Vagina (tissue), 2 donors: ENCODE measurements around the gene FAM162A. TPM values are rescaled to one million over a fixed set of nuclear protein-coding genes. Genes with fewer than 3 reads are reported as not detected.

ENCODE experiments used
- DNase-seq, 2 donors: peaks; one replicate each; pipeline ENCODE4 v3.0.0-alpha.2; 2017; ENCODE audit errors: extremely low spot score in 2 of 2
- H3K27ac ChIP-seq: fragments of 200-600 bp; sonication (generic); one replicate; pipeline ENCODE4 v1.5.1; 2019
- H3K27me3 ChIP-seq: fragments of 200-600 bp; sonication (generic); one replicate; pipeline ENCODE4 v1.5.1; 2019
- H3K36me3 ChIP-seq, 2 donors: fragments of 200-600 bp; sonication (generic); one replicate each; pipeline ENCODE4 v1.5.1; 2017 to 2019
- H3K4me1 ChIP-seq: fragments of 200-600 bp; sonication (generic); one replicate; pipeline ENCODE4 v1.5.1; 2019
- H3K4me3 ChIP-seq, 2 donors: fragments of 200-600 bp; sonication (generic); 1 replicate in 1 of 2; 2 replicates in 1 of 2; pipeline ENCODE4 v1.5.1; 2016 to 2019
- H3K9me3 ChIP-seq: fragments of 200-600 bp; sonication (generic); one replicate; pipeline ENCODE4 v1.5.1; 2019
- CTCF ChIP-seq, 3 experiments: fragments of 450-650 bp in 2 of 3; fragments of 200-600 bp in 1 of 3; sonication (generic) in 1 of 3; IDR thresholded peaks; one replicate each; pipeline ENCODE4 v1.5.1; 2017 to 2019; ENCODE audit warnings: antibody characterized with exemption in 3 of 3, mild to moderate bottlenecking in 2 of 3, moderate library complexity in 2 of 3
- POLR2A ChIP-seq, 2 donors: fragments of 450-650 bp; IDR thresholded peaks; one replicate each; pipeline ENCODE4 v1.6.1; 2017; ENCODE audit warnings: antibody characterized with exemption in 2 of 2, mild to moderate bottlenecking in 2 of 2, moderate library complexity in 2 of 2
- POLR2AphosphoS5 ChIP-seq, 2 donors: sonication (generic); formaldehyde crosslinking; IDR thresholded peaks; one replicate each; pipeline ENCODE4 v1.9.0; 2017; ENCODE audit warnings: antibody characterized with exemption in 2 of 2, mild to moderate bottlenecking in 2 of 2, low read depth in 1 of 2; ENCODE audit not compliant: insufficient read depth in 1 of 2
- intact Hi-C: fragments of 100-400 bp; cut with DNase I; formaldehyde crosslinking; loops from one replicate; pipeline ENCODE4 v1.15.1; 2023
- total RNA-seq: library from RNA; depleted of rRNA; stranded (reverse); fragments of >200 nt; gene quantifications from one replicate; pipeline ENCODE4 v1.2.3, GENCODE V29; 2016

The FAM162A gene
- total RNA-seq, 1 donor from 2014 or later, result 29.7 TPM

GRCh38 chr3:122377975-122378374 lies 6.0 kb upstream of the FAM162A start:
- Histone ChIP-seq H3K27me3 (no peaks in the 10 kb centered on the region), H3K4me3 (no peak overlapping the region), H3K4me1 (peaks cover 13% of the 10 kb centered on the region), H3K36me3 (no peaks in the 10 kb centered on the region), H3K9me3 (no peaks in the 10 kb centered on the region), H3K27ac (no peak overlapping the region)
- no peak for DNase-seq
- intact Hi-C loops, result no loop called here
- no peak for TF ChIP-seq POLR2A (IDR thresholded peaks at IDR 0.05)
- TF ChIP-seq CTCF (IDR thresholded peaks at IDR 0.05), result no peak
- TF ChIP-seq POLR2AphosphoS5 (IDR thresholded peaks at IDR 0.05; ENCODE audit: insufficient read depth in 1 of 2, low read depth in 1 of 2), result no peak

GRCh38 chr3:122382888-122383666 lies 905 bp upstream of the FAM162A start, which contains the start of gene MIX23:
TSS of gene MIX23 (minus strand) at chr3:122383231. CDS start at chr3:122383224, 7 bp downstream.
- Histone ChIP-seq H3K4me3 (peak within 1 kb of the TSS; percentile 63 to 72), H3K9me3 (no peaks in the 10 kb centered on the region), H3K36me3 (peaks cover 0 to 4% of the 10 kb centered on the region in 2 donors), H3K27ac (peak within 1 kb of the TSS; percentile 83), H3K4me1 (peaks cover 31% of the 10 kb centered on the region), H3K27me3 (no peaks in the 10 kb centered on the region)
- DNase-seq, result peak in 1 of 2 donors; percentile 90
- intact Hi-C loops, result loop anchor here (5.0 kb wide), 1 partner anchor 294 kb away; no protein-coding TSS in a partner anchor
- TF ChIP-seq POLR2AphosphoS5 (IDR thresholded peaks at IDR 0.05; ENCODE audit: insufficient read depth in 1 of 2, low read depth in 1 of 2), result peak; percentile 57 to 77
- TF ChIP-seq POLR2A (IDR thresholded peaks at IDR 0.05), result peak in 1 of 2 donors; percentile 12
- no peak for TF ChIP-seq CTCF (IDR thresholded peaks at IDR 0.05)

GRCh38 chr3:122387709-122388108 lies 3.7 kb downstream of the FAM162A start:
- intact Hi-C loops, result no loop called here
- no peak for DNase-seq
- no peaks in the 10 kb centered on the region for H3K27me3 ChIP-seq
- TF ChIP-seq CTCF (IDR thresholded peaks at IDR 0.05) (no peak), POLR2A (IDR thresholded peaks at IDR 0.05) (no peak), POLR2AphosphoS5 (IDR thresholded peaks at IDR 0.05; ENCODE audit: insufficient read depth in 1 of 2, low read depth in 1 of 2) (no peak)
- H3K4me1 ChIP-seq, result peaks cover 19% of the 10 kb centered on the region
- H3K4me3 ChIP-seq, result no peak overlapping the region
- no peaks in the 10 kb centered on the region for H3K9me3 ChIP-seq
- H3K36me3 ChIP-seq, result peaks cover 0 to 4% of the 10 kb centered on the region in 2 donors
- H3K27ac ChIP-seq, result no peak overlapping the region

GRCh38 chr3:122389197-122389596 lies 5.2 kb downstream of the FAM162A start:
- intact Hi-C loops, result no loop called here
- TF ChIP-seq POLR2A (IDR thresholded peaks at IDR 0.05), result no peak
- no peak for TF ChIP-seq POLR2AphosphoS5 (IDR thresholded peaks at IDR 0.05; ENCODE audit: insufficient read depth in 1 of 2, low read depth in 1 of 2)
- TF ChIP-seq CTCF (IDR thresholded peaks at IDR 0.05), result no peak
- H3K9me3 ChIP-seq, result no peaks in the 10 kb centered on the region
- no peak overlapping the region for H3K4me3 ChIP-seq
- DNase-seq, result no peak
- H3K27ac ChIP-seq, result no peak overlapping the region
- peaks cover 27% of the 10 kb centered on the region for H3K4me1 ChIP-seq
- peaks cover 0 to 4% of the 10 kb centered on the region in 2 donors for H3K36me3 ChIP-seq
- H3K27me3 ChIP-seq, result no peaks in the 10 kb centered on the region

GRCh38 chr3:122389892-122390291 lies 5.9 kb downstream of the FAM162A start:
- no peaks in the 10 kb centered on the region for H3K27me3 ChIP-seq
- no peaks in the 10 kb centered on the region for H3K9me3 ChIP-seq
- no peak for DNase-seq
- H3K36me3 ChIP-seq, result peaks cover 0 to 4% of the 10 kb centered on the region in 2 donors
- no peak overlapping the region for H3K27ac ChIP-seq
- peaks cover 22% of the 10 kb centered on the region for H3K4me1 ChIP-seq
- TF ChIP-seq POLR2A (IDR thresholded peaks at IDR 0.05), result no peak
- TF ChIP-seq CTCF (IDR thresholded peaks at IDR 0.05), result no peak
- no peak for TF ChIP-seq POLR2AphosphoS5 (IDR thresholded peaks at IDR 0.05; ENCODE audit: insufficient read depth in 1 of 2, low read depth in 1 of 2)
- no peak overlapping the region for H3K4me3 ChIP-seq
- intact Hi-C loops, result loop anchor here (5.0 kb wide), 1 partner anchor 292 kb away; the partner anchor contains the start of gene PARP14
